ENCODE results near the gene NDOR1. TPM values are rescaled to one million over a fixed set of nuclear protein-coding genes. Genes with fewer than 3 reads are reported as not detected.

The NDOR1 gene
- total and polyA plus RNA-seq, 4 donors: 4.5 to 22.0 (median 12.0) TPM

DNA sequence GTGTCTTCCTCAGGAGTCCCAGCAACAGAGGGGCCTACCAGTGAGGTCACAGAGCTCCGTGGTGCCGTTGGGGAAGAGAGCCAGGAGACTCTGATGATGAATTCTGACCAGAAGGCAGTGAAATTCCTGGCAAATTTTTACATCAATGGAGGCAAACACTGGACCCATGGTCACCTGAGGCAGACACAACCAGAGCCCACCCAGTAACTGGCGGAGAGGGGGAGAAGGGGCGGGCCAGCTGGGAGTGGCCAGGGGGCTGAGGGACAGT is 45.6 kb downstream of the NDOR1 start, which contains the start of gene STPG3:
Gene STPG3, plus strand, starts transcription at position 93 of the 268 bp plus-strand sequence. Its CDS starts 1 bp downstream, at position 94.
- TF ChIP-seq, protein P1, sequence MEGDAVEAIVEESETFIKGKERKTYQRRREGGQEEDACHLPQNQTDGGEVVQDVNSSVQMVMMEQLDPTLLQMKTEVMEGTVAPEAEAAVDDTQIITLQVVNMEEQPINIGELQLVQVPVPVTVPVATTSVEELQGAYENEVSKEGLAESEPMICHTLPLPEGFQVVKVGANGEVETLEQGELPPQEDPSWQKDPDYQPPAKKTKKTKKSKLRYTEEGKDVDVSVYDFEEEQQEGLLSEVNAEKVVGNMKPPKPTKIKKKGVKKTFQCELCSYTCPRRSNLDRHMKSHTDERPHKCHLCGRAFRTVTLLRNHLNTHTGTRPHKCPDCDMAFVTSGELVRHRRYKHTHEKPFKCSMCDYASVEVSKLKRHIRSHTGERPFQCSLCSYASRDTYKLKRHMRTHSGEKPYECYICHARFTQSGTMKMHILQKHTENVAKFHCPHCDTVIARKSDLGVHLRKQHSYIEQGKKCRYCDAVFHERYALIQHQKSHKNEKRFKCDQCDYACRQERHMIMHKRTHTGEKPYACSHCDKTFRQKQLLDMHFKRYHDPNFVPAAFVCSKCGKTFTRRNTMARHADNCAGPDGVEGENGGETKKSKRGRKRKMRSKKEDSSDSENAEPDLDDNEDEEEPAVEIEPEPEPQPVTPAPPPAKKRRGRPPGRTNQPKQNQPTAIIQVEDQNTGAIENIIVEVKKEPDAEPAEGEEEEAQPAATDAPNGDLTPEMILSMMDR (IDR thresholded peaks at IDR 0.05; ENCODE audit: control extremely low read depth, extremely low read depth): no peak
- WGBS, 2 donors: 79 to 87% methylated on average over 4 of the region's 4 CpGs
- Histone ChIP-seq H3K27ac (ENCODE audit: low read depth in 1 of 2, low read length in 1 of 2) (no peak within 1 kb of the TSS), H3K27me3 (ENCODE audit: control insufficient read depth in 3 of 3, insufficient read depth in 3 of 3, low read length in 2 of 3) (no peaks in the 10 kb centered on the region), H3K9me3 (ENCODE audit: control insufficient read depth in 4 of 4, insufficient read depth in 3 of 4, low read length in 3 of 4) (no peaks in the 10 kb centered on the region), H3K4me3 (no peak within 1 kb of the TSS), H3K9ac (ENCODE audit: insufficient read depth in 1 of 2, low read length in 2 of 2) (no peak within 1 kb of the TSS), H3K4me1 (ENCODE audit: control insufficient read depth in 5 of 5, insufficient read depth in 5 of 5, low read length in 5 of 5) (peaks cover 0 to 24% (median 4%) of the 10 kb centered on the region in 5 donors), H3K36me3 (ENCODE audit: control insufficient read depth in 4 of 4, insufficient read depth in 4 of 4, low read length in 4 of 4) (peaks cover 0 to 2% (median under 1%) of the 10 kb centered on the region in 4 donors)
- DNase-seq: no peak
- no peak for ATAC-seq (ENCODE audit: insufficient read depth, low FRiP score)

DNA sequence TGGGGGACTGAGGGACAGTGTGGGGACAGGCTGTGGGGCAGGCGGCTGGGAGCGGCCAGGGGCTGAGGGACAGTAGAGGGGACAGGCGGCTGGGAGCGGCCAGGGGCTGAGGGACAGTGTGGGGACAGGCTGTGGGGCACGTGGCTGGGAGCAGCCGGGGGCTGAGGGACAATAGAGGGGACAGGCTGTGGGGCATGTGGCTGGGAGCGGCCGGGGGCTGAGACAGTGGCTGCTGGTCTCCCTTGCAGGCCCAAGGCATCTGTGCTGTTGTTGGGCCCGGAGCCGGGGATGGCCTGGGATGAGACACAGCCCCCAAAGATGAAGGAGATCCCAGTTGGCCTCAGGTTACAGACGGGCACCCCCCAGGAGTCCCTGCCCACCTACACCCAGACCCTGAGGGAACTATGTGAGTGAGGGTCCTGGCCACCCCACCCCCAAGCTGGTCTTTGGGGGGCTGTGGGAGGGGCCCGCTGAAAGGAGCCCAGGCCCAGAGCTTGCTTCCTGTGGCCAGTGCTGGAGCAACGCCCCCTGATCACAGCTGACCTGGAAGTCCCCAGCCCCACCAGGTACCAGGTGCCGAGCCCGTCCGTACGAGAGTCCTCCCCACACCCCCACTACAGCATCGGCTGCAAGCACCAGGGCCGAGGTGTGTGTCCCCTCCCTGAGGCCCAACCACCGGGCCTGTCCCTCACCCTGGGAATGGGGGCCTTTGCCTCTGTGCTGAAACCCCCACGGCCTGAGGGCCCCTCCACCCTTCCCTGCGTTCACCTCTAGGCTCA is 46.2 kb downstream of the NDOR1 start:
- H3K27me3 ChIP-seq (ENCODE audit: control insufficient read depth in 3 of 3, insufficient read depth in 3 of 3, low read length in 2 of 3): no peaks in the 10 kb centered on the region
- peaks cover 0 to 30% (median 10%) of the 10 kb centered on the region in 5 donors for H3K4me1 ChIP-seq (ENCODE audit: control insufficient read depth in 5 of 5, insufficient read depth in 5 of 5, low read length in 5 of 5)
- DNase-seq (no peak), ATAC-seq (ENCODE audit: insufficient read depth, low FRiP score) (no peak)
- no peak overlapping the region for H3K27ac ChIP-seq (ENCODE audit: low read depth in 1 of 2, low read length in 1 of 2)
- H3K36me3 ChIP-seq (ENCODE audit: control insufficient read depth in 4 of 4, insufficient read depth in 4 of 4, low read length in 4 of 4): peaks cover 0 to 7% (median 3%) of the 10 kb centered on the region in 4 donors
- 91 to 94% methylated on average over 22 of the region's 22 CpGs for WGBS, 2 donors
- no peak overlapping the region for H3K9ac ChIP-seq (ENCODE audit: insufficient read depth in 1 of 2, low read length in 2 of 2)
- H3K4me3 ChIP-seq: no peak overlapping the region
- H3K9me3 ChIP-seq (ENCODE audit: control insufficient read depth in 4 of 4, insufficient read depth in 3 of 4, low read length in 3 of 4): no peaks in the 10 kb centered on the region
- TF ChIP-seq, protein P1 (IDR thresholded peaks at IDR 0.05; ENCODE audit: control extremely low read depth, extremely low read depth): no peak

DNA sequence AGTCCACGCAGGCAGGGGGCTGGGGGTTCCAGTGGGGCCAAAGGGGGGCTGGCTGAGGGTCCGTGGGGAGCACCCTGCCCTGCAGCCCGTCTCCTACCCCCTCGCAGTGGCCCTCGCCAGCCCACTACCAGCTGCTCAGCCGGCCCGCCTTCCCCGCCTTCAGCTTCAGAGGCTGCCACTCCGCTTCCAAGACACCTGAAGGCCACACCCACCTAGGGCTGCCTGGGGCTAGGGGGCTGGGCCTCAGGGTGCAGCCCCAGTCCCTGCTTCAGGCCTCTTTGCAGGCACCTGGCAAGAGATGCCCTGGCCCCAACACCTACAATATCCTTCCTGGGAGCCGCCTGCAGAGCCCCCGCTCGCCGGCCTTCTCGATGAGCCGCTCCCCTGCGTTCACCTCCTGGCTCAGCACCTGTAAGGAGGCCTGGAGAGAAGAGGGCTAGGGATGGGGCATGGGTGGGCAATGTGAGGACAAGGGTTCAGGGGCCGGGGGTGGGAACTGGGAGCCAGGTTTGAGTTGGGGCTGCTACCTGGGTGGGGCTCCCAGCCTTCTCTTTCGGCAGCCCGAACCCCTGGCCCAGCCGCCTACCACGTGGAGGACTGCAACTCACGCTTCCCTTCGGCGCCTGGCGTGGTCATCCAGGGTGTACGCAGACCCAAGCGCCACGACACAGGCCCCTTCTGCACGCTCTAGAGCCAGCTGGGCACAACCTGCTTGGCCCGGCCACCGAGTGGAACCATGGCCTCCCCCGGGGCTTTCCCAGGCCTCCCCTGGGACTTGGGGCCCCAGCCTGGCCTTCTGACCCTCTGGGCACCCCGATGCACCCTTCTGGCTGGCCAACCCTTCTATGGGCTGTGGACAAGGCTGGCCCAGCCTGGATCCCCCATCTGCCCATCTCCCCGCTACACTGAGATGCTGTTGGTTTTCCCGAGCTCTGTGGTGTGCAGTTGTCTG is 47.3 kb downstream of the NDOR1 start:
- peaks cover 0 to 24% (median 12%) of the 10 kb centered on the region in 5 donors for H3K4me1 ChIP-seq (ENCODE audit: control insufficient read depth in 5 of 5, insufficient read depth in 5 of 5, low read length in 5 of 5)
- H3K4me3 ChIP-seq: no peak overlapping the region
- H3K9ac ChIP-seq (ENCODE audit: insufficient read depth in 1 of 2, low read length in 2 of 2): no peak overlapping the region
- no peaks in the 10 kb centered on the region for H3K27me3 ChIP-seq (ENCODE audit: control insufficient read depth in 3 of 3, insufficient read depth in 3 of 3, low read length in 2 of 3)
- TF ChIP-seq, protein P1 (IDR thresholded peaks at IDR 0.05; ENCODE audit: control extremely low read depth, extremely low read depth): no peak
- peak in 1 of 3 donors; percentile 43 for DNase-seq
- no peaks in the 10 kb centered on the region for H3K9me3 ChIP-seq (ENCODE audit: control insufficient read depth in 4 of 4, insufficient read depth in 3 of 4, low read length in 3 of 4)
- no peak overlapping the region for H3K27ac ChIP-seq (ENCODE audit: low read depth in 1 of 2, low read length in 1 of 2)
- peaks cover 0 to 10% (median 6%) of the 10 kb centered on the region in 4 donors for H3K36me3 ChIP-seq (ENCODE audit: control insufficient read depth in 4 of 4, insufficient read depth in 4 of 4, low read length in 4 of 4)
- WGBS, 2 donors: 86 to 94% methylated on average over 31 to 35 of the region's 35 CpGs
- ATAC-seq (ENCODE audit: insufficient read depth, low FRiP score): no peak
